AG04449 (cell line): ENCODE results near the gene PYGB.

Experiments
- CTCF ChIA-PET: fragments of 350-600 bp; formaldehyde crosslinking; extraction: SDS; loops from one replicate; lab custom pipeline; 2021; ENCODE audit warnings: antibody characterized with exemption; lab: Yijun Ruan, JAX
- POLR2A ChIA-PET: fragments of 400-600, 350-600 bp; formaldehyde crosslinking; extraction: SDS; loops from one replicate; lab custom pipeline; 2020; ENCODE audit warnings: antibody characterized with exemption, inconsistent platforms; lab: Yijun Ruan, JAX
- DNase-seq: peaks from one replicate; pipeline ENCODE4 v3.0.0-alpha.2; 2010; ENCODE audit warnings: low read depth, low spot score
- H3K4me3 ChIP-seq: 2 replicates; pipeline ENCODE4 v1.5.1; 2011; ENCODE audit warnings: low read depth, mild to moderate bottlenecking, control low read depth, low read length
- CTCF ChIP-seq: IDR thresholded peaks from one replicate; pipeline ENCODE4 v1.5.1; 2011; ENCODE audit warnings: mild to moderate bottlenecking, moderate library complexity, low read length, control low read depth, inconsistent platforms; ENCODE audit not compliant: insufficient read depth; ENCODE audit errors: missing control alignments

PYGB gene

GRCh38 chr20:25297141-25297905, 49.4 kb downstream of the PYGB start:
- ChIA-PET POLR2A (no interaction called here), CTCF (interaction anchor here (0.7 to 5.0 kb wide), 3 partner anchors 11 to 108 kb away, joined by 3 to 99 read pairs (median 3); no protein-coding TSS in a partner anchor)
- no peak for DNase-seq
- no peak overlapping the region for H3K4me3 ChIP-seq
- TF ChIP-seq CTCF: no peak

- H3K4me3 ChIP-seq: no peak overlapping the region
- POLR2A ChIA-PET: interaction anchor here (0.8 to 1.6 kb wide), 3 partner anchors 8 to 52 kb away, joined by 3 to 4 read pairs (median 3); partner anchors contain the start of gene PYGB
Measured at GRCh38 chr20:25299806-25300205, 51.9 kb downstream of the PYGB start.

GRCh38 chr20:25300496-25301170, 52.7 kb downstream of the PYGB start:
- ChIA-PET CTCF (interaction anchor here (0.8 to 4.8 kb wide), 12 partner anchors 9 to 307 kb away, joined by 3 to 72 read pairs (median 4); partner anchors contain the start of gene GINS1), POLR2A (interaction anchor here (0.8 kb wide), 1 partner anchor 8 kb away, joined by 3 read pairs; no protein-coding TSS in a partner anchor)
- DNase-seq: no peak
- H3K4me3 ChIP-seq: no peak overlapping the region
- no peak for TF ChIP-seq CTCF

More at GRCh38 chr20:25299806-25300205, 51.9 kb downstream of the PYGB start:
- no peak for TF ChIP-seq CTCF
- DNase-seq: no peak
- CTCF ChIA-PET: interaction anchor here (0.7 to 4.8 kb wide), 14 partner anchors 10 to 306 kb away, joined by 3 to 72 read pairs (median 4); partner anchors contain the start of gene GINS1

- H3K4me3 ChIP-seq: no peak overlapping the region
- no peak for DNase-seq
- no peak for TF ChIP-seq CTCF
- CTCF ChIA-PET: interaction anchor here (0.6 to 4.8 kb wide), 6 partner anchors 8 to 308 kb away, joined by 3 to 72 read pairs (median 4); no protein-coding TSS in a partner anchor
- POLR2A ChIA-PET: no interaction called here
Measured at GRCh38 chr20:25301357-25301920, 53.6 kb downstream of the PYGB start.

- no peak for TF ChIP-seq CTCF
- POLR2A ChIA-PET: no interaction called here
- CTCF ChIA-PET: interaction anchor here (1.0 to 4.8 kb wide), 4 partner anchors 9 to 308 kb away, joined by 3 to 72 read pairs (median 4); no protein-coding TSS in a partner anchor
- H3K4me3 ChIP-seq: no peak overlapping the region
- DNase-seq: no peak
Measured at GRCh38 chr20:25302596-25302995, 54.7 kb downstream of the PYGB start.
